ENCODE results near the gene KIAA0319L.

KIAA0319L gene

DNA sequence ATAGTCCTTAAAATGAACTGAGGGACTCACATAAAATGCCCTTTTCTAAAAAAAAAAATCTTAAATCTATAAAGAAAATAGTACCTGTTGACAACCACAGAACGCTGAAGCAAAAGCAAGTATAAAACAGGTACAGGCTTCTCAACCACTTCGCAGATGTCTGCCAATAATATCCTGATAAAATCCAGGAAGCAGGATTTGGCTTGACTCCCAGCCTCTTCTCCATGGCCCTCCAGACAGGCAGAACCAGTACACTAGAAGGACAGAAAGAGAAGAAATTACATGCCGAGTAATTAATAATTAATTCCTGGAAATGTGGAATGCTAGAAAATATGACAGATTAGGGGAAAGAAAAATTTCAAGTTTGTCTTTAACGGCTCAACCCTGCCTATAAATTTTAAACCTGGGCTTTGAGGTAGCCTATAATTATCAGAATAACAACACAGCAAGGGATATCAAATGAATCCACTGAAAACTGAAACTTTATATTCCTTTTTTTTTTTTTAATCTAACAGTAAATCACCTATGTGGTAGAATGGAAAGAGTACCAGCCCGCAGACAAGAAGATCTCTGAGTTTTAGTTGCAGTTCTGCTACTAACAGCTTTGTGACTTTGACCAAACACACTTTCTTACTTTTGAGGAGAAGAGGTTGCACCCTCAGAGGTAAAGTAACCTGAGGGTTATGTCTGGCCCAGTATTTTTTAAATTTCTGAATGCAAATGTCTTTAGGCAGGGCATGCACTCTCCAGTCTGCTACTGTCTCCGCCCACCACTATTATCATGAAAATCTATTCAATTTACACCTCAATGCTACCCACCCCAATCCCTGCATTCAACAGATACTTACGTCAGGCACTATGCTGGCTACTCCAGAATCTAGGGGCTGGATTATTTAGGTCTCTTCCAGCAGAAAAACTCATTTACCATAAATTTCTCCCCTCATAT lies 2.7 kb downstream of the KIAA0319L start:
- peaks cover 21% of the 10 kb centered on the region for H3K79me1 ChIP-seq (replicated peaks; ENCODE audit: low read length, poor library complexity, severe bottlenecking)
- H3K4me2 ChIP-seq (ENCODE audit: low read length, poor library complexity, severe bottlenecking): no peak overlapping the region
- DNase-seq: no peak
- H3K27ac ChIP-seq (ENCODE audit: low read length, poor library complexity, severe bottlenecking): no peak overlapping the region
- no peak overlapping the region for H3K14ac ChIP-seq (ENCODE audit: low read length in 2 of 2)
- H3K23ac ChIP-seq (ENCODE audit: low read length in 2 of 2): no peak overlapping the region
- H3K4me1 ChIP-seq (ENCODE audit: control insufficient read depth, insufficient read depth, low read depth, low read length): peaks cover 12% of the 10 kb centered on the region
- peak overlapping the region; percentile 96 for H3K9ac ChIP-seq (ENCODE audit: low read length)
- no peak overlapping the region for H4K91ac ChIP-seq (ENCODE audit: low read length)
- H2AFZ ChIP-seq (ENCODE audit: low read depth, low read length): no peak overlapping the region
- no peak overlapping the region for H2AK5ac ChIP-seq (ENCODE audit: low read length, severe bottlenecking)
- no peak overlapping the region for H2BK12ac ChIP-seq (ENCODE audit: low read length in 2 of 2)
- WGBS: 81% methylated on average over 5 of the region's 7 CpGs
- no peaks in the 10 kb centered on the region for H3K27me3 ChIP-seq (ENCODE audit: control insufficient read depth in 1 of 2, insufficient read depth in 1 of 2, low read length in 2 of 2)
- H2BK5ac ChIP-seq (ENCODE audit: low read depth, low read length, poor library complexity, severe bottlenecking): no peak overlapping the region
- H4K8ac ChIP-seq (ENCODE audit: low read length): no peak overlapping the region
- H3K9me3 ChIP-seq (ENCODE audit: control insufficient read depth, low read length): no peaks in the 10 kb centered on the region
- no peak overlapping the region for H3K4ac ChIP-seq (ENCODE audit: low read depth in 1 of 2, low read length in 2 of 2)
- peak overlapping the region in 1 of 2 experiments; percentile 96 for H3K4me3 ChIP-seq (ENCODE audit: insufficient read depth in 1 of 2, low read depth in 1 of 2, low read length in 2 of 2)
- H2BK15ac ChIP-seq (ENCODE audit: low read depth, poor library complexity, severe bottlenecking): no peak overlapping the region
- H2BK120ac ChIP-seq (ENCODE audit: low read depth, low read length): no peak overlapping the region
- peaks cover 12 to 47% of the 10 kb centered on the region in 2 experiments for H3K36me3 ChIP-seq (ENCODE audit: control insufficient read depth in 1 of 2, insufficient read depth in 2 of 2, low read depth in 1 of 2, low read length in 2 of 2)
- H3K18ac ChIP-seq (ENCODE audit: low read depth in 1 of 2, low read length in 2 of 2): no peak overlapping the region

DNA sequence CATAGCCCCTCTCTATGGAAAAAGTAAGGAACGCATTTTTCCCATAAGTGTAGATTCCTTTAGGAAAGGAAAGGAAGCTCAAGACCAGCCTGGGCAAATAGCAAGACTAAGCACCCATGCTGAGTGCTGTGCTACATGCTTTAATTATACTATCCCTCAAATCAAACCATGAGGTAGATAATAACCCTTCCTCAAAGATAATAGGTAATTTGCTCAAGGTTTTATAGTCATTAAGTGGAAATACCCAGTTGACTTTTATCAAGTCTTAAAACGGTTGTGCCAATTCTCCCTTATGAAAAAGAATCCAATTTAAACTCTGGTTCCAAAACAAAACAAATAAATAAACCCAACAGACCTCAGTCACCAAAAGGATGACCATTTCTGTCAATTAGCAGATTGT lies 3.4 kb downstream of the KIAA0319L start:
- no peak overlapping the region for H3K4ac ChIP-seq (ENCODE audit: low read depth in 1 of 2, low read length in 2 of 2)
- H3K27ac ChIP-seq (ENCODE audit: low read length, poor library complexity, severe bottlenecking): no peak overlapping the region
- no peak overlapping the region for H2AFZ ChIP-seq (ENCODE audit: low read depth, low read length)
- peaks cover 18% of the 10 kb centered on the region for H3K79me1 ChIP-seq (replicated peaks; ENCODE audit: low read length, poor library complexity, severe bottlenecking)
- H3K18ac ChIP-seq (ENCODE audit: low read depth in 1 of 2, low read length in 2 of 2): no peak overlapping the region
- no peak overlapping the region for H2BK5ac ChIP-seq (ENCODE audit: low read depth, low read length, poor library complexity, severe bottlenecking)
- H3K4me1 ChIP-seq (ENCODE audit: control insufficient read depth, insufficient read depth, low read depth, low read length): peaks cover 5% of the 10 kb centered on the region
- H4K91ac ChIP-seq (ENCODE audit: low read length): no peak overlapping the region
- no peak for DNase-seq
- no peaks in the 10 kb centered on the region for H3K9me3 ChIP-seq (ENCODE audit: control insufficient read depth, low read length)
- H3K14ac ChIP-seq (ENCODE audit: low read length in 2 of 2): no peak overlapping the region
- WGBS: 75% methylated on average over 2 of the region's 2 CpGs
- H3K4me2 ChIP-seq (ENCODE audit: low read length, poor library complexity, severe bottlenecking): no peak overlapping the region
- no peak overlapping the region for H2AK5ac ChIP-seq (ENCODE audit: low read length, severe bottlenecking)
- H2BK15ac ChIP-seq (ENCODE audit: low read depth, poor library complexity, severe bottlenecking): no peak overlapping the region
- H3K9ac ChIP-seq (ENCODE audit: low read length): no peak overlapping the region
- H3K23ac ChIP-seq (ENCODE audit: low read length in 2 of 2): no peak overlapping the region
- H4K8ac ChIP-seq (ENCODE audit: low read length): no peak overlapping the region
- no peak overlapping the region for H3K4me3 ChIP-seq (ENCODE audit: insufficient read depth in 1 of 2, low read depth in 1 of 2, low read length in 2 of 2)
- no peak overlapping the region for H2BK12ac ChIP-seq (ENCODE audit: low read length in 2 of 2)
- peaks cover 12 to 54% of the 10 kb centered on the region in 2 experiments for H3K36me3 ChIP-seq (ENCODE audit: control insufficient read depth in 1 of 2, insufficient read depth in 2 of 2, low read depth in 1 of 2, low read length in 2 of 2)
- no peak overlapping the region for H2BK120ac ChIP-seq (ENCODE audit: low read depth, low read length)
- no peaks in the 10 kb centered on the region for H3K27me3 ChIP-seq (ENCODE audit: control insufficient read depth in 1 of 2, insufficient read depth in 1 of 2, low read length in 2 of 2)

DNA sequence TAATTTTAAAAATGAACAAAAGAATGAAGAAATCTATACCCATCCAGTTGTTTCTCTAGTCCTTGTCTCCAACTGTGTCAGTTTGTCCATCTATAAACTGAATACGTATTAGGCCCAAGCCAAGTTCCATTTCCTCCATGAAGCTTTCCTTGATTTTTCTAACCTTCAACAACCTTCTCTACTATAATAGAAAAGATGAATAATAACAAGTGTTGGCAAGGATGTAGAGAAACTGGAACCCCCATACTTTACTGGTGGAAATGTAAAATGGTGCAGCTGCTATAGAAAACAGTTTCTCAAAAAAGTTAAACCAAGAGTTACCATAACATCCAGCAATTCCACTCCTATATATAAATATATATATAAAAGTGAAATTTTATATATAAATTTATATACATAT lies 10.6 kb downstream of the KIAA0319L start:
- Histone ChIP-seq H3K18ac (ENCODE audit: low read depth in 1 of 2, low read length in 2 of 2) (no peak overlapping the region), H3K23ac (ENCODE audit: low read length in 2 of 2) (no peak overlapping the region), H2BK5ac (ENCODE audit: low read depth, low read length, poor library complexity, severe bottlenecking) (no peak overlapping the region), H2AK5ac (ENCODE audit: low read length, severe bottlenecking) (no peak overlapping the region), H3K4me1 (ENCODE audit: control insufficient read depth, insufficient read depth, low read depth, low read length) (peaks cover 6% of the 10 kb centered on the region), H3K9me3 (ENCODE audit: control insufficient read depth, low read length) (no peaks in the 10 kb centered on the region), H2BK15ac (ENCODE audit: low read depth, poor library complexity, severe bottlenecking) (no peak overlapping the region), H3K36me3 (ENCODE audit: control insufficient read depth in 1 of 2, insufficient read depth in 2 of 2, low read depth in 1 of 2, low read length in 2 of 2) (peaks cover 4 to 68% of the 10 kb centered on the region in 2 experiments), H3K27me3 (ENCODE audit: control insufficient read depth in 1 of 2, insufficient read depth in 1 of 2, low read length in 2 of 2) (no peaks in the 10 kb centered on the region), H2BK120ac (ENCODE audit: low read depth, low read length) (no peak overlapping the region), H3K27ac (ENCODE audit: low read length, poor library complexity, severe bottlenecking) (no peak overlapping the region), H3K4me3 (ENCODE audit: insufficient read depth in 1 of 2, low read depth in 1 of 2, low read length in 2 of 2) (no peak overlapping the region), H3K14ac (ENCODE audit: low read length in 2 of 2) (no peak overlapping the region), H3K79me1 (replicated peaks; ENCODE audit: low read length, poor library complexity, severe bottlenecking) (peaks cover 21% of the 10 kb centered on the region), H3K4me2 (ENCODE audit: low read length, poor library complexity, severe bottlenecking) (no peak overlapping the region), H2AFZ (ENCODE audit: low read depth, low read length) (no peak overlapping the region), H3K4ac (ENCODE audit: low read depth in 1 of 2, low read length in 2 of 2) (no peak overlapping the region), H3K9ac (ENCODE audit: low read length) (no peak overlapping the region), H4K91ac (ENCODE audit: low read length) (no peak overlapping the region), H4K8ac (ENCODE audit: low read length) (no peak overlapping the region), H2BK12ac (ENCODE audit: low read length in 2 of 2) (no peak overlapping the region)
- WGBS: 100% methylated on average over 1 of the region's 1 CpG
- no peak for DNase-seq

DNA sequence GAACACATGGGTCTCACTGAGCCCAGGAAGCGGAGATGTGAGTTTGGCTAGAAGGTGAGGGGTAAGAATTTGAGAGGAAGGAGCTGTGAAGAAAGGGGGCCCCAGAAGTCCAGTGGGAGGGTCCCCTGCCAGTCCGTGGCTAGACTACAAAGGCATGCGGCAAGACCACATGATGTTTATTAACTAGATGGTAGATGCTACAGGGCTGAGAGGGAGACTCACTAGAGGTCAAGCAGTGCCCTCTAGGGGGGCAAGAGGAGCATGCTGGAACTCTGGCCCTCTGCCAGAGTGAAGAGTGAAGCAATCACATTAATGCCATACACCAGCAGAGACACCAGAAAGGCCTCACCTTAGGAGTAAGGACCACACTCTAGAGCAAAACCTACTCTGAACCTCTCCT lies 12.2 kb downstream of the KIAA0319L start:
- Histone ChIP-seq H2BK12ac (ENCODE audit: low read length in 2 of 2) (no peak overlapping the region), H2BK120ac (ENCODE audit: low read depth, low read length) (no peak overlapping the region), H3K4me3 (ENCODE audit: insufficient read depth in 1 of 2, low read depth in 1 of 2, low read length in 2 of 2) (no peak overlapping the region), H3K9ac (ENCODE audit: low read length) (peak overlapping the region; percentile 10), H4K91ac (ENCODE audit: low read length) (no peak overlapping the region), H2AFZ (ENCODE audit: low read depth, low read length) (no peak overlapping the region), H3K23ac (ENCODE audit: low read length in 2 of 2) (no peak overlapping the region), H3K4me2 (ENCODE audit: low read length, poor library complexity, severe bottlenecking) (no peak overlapping the region), H3K27me3 (ENCODE audit: control insufficient read depth in 1 of 2, insufficient read depth in 1 of 2, low read length in 2 of 2) (no peaks in the 10 kb centered on the region), H3K18ac (ENCODE audit: low read depth in 1 of 2, low read length in 2 of 2) (no peak overlapping the region), H3K14ac (ENCODE audit: low read length in 2 of 2) (no peak overlapping the region), H2BK15ac (ENCODE audit: low read depth, poor library complexity, severe bottlenecking) (no peak overlapping the region), H3K4me1 (ENCODE audit: control insufficient read depth, insufficient read depth, low read depth, low read length) (peaks cover 9% of the 10 kb centered on the region), H2BK5ac (ENCODE audit: low read depth, low read length, poor library complexity, severe bottlenecking) (no peak overlapping the region), H3K4ac (ENCODE audit: low read depth in 1 of 2, low read length in 2 of 2) (peak overlapping the region in 1 of 2 experiments; percentile 22), H4K8ac (ENCODE audit: low read length) (no peak overlapping the region), H3K36me3 (ENCODE audit: control insufficient read depth in 1 of 2, insufficient read depth in 2 of 2, low read depth in 1 of 2, low read length in 2 of 2) (peaks cover 9 to 52% of the 10 kb centered on the region in 2 experiments), H3K9me3 (ENCODE audit: control insufficient read depth, low read length) (no peaks in the 10 kb centered on the region), H3K79me1 (replicated peaks; ENCODE audit: low read length, poor library complexity, severe bottlenecking) (peaks cover 23% of the 10 kb centered on the region), H3K27ac (ENCODE audit: low read length, poor library complexity, severe bottlenecking) (no peak overlapping the region), H2AK5ac (ENCODE audit: low read length, severe bottlenecking) (no peak overlapping the region)
- WGBS: 62% methylated on average over 3 of the region's 3 CpGs
- peak; percentile 67 for DNase-seq

Data from mesenchymal stem cell (in vitro differentiated cells and primary cell).